ENCODE data around the gene POU2F1.

GRCh38 chr1:167263344-167263743, 42.7 kb downstream of the POU2F1 start:
- TF ChIP-seq POLR2A (IDR thresholded peaks at IDR 0.05), result no peak
- TF ChIP-seq CTCF (IDR thresholded peaks at IDR 0.05), result no peak
- TF ChIP-seq EP300 (IDR thresholded peaks at IDR 0.05), result no peak

Data from ovary (tissue), 3 donors.